Hepatocyte (in vitro differentiated cells): ENCODE results near the gene KCNQ1.

Source experiments
- EZH2 ChIP-seq: fragments of 200-600 bp; sonication (generic); IDR thresholded peaks from 2 replicates; pipeline ENCODE4 v1.6.1; 2016; ENCODE audit warnings: antibody characterized with exemption, mild to moderate bottlenecking, borderline replicate concordance
- TF ChIP-seq, protein P1 (sequence below): fragments of 200-600 bp; sonication (generic); IDR thresholded peaks from 2 replicates; pipeline ENCODE4 v1.5.1; 2016; ENCODE audit warnings: antibody characterized with exemption, mild to moderate bottlenecking; ENCODE audit not compliant: poor library complexity

DNA sequence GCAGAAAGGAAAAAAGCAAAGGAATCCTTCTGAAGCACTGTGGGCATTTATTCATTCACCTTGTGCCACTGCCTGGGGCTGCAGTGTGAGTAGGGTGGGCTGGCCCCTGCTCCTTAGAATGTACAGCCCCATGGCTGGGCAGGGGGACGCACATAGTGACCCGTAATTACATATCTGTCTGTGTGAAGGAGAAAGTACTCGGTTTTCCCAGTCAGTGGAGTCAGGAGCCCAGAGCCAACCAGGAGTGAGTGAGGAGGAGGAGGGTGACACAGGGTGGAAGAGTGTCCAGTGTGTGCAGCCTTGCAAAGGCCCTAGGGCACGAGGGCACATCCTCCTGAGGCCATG, 348.9 kb downstream of the KCNQ1 start:
- TF ChIP-seq EZH2 = no peak
- TF ChIP-seq, protein P1, sequence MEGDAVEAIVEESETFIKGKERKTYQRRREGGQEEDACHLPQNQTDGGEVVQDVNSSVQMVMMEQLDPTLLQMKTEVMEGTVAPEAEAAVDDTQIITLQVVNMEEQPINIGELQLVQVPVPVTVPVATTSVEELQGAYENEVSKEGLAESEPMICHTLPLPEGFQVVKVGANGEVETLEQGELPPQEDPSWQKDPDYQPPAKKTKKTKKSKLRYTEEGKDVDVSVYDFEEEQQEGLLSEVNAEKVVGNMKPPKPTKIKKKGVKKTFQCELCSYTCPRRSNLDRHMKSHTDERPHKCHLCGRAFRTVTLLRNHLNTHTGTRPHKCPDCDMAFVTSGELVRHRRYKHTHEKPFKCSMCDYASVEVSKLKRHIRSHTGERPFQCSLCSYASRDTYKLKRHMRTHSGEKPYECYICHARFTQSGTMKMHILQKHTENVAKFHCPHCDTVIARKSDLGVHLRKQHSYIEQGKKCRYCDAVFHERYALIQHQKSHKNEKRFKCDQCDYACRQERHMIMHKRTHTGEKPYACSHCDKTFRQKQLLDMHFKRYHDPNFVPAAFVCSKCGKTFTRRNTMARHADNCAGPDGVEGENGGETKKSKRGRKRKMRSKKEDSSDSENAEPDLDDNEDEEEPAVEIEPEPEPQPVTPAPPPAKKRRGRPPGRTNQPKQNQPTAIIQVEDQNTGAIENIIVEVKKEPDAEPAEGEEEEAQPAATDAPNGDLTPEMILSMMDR = no peak
